ENCODE data around the gene MORN4.

MORN4 gene

DNA sequence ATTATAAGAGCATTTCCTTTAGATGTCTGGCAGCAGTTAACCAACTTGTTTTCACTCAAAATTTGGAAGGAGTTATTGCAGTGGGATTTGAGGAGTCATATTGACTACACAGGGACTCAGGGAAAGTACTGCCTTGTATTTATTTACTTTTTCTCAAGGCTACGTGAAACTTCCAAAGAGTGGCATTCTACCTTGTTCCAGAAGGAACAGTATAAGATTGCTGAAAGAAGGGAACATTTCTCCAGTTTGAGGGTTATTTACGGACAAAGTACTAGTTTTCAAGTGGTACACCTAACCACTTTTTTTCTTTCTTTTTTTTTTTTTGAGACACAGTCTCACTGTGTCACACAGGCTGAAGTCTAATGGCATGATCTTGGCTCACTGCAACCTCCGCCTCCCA, 5.1 kb downstream of the MORN4 start:
- TF ChIP-seq, protein P1, sequence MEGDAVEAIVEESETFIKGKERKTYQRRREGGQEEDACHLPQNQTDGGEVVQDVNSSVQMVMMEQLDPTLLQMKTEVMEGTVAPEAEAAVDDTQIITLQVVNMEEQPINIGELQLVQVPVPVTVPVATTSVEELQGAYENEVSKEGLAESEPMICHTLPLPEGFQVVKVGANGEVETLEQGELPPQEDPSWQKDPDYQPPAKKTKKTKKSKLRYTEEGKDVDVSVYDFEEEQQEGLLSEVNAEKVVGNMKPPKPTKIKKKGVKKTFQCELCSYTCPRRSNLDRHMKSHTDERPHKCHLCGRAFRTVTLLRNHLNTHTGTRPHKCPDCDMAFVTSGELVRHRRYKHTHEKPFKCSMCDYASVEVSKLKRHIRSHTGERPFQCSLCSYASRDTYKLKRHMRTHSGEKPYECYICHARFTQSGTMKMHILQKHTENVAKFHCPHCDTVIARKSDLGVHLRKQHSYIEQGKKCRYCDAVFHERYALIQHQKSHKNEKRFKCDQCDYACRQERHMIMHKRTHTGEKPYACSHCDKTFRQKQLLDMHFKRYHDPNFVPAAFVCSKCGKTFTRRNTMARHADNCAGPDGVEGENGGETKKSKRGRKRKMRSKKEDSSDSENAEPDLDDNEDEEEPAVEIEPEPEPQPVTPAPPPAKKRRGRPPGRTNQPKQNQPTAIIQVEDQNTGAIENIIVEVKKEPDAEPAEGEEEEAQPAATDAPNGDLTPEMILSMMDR (conservative IDR thresholded peaks at IDR 0.05; ENCODE audit: low read depth, low read length), result no peak
- no peak for DNase-seq (ENCODE audit: low read depth)

DNA sequence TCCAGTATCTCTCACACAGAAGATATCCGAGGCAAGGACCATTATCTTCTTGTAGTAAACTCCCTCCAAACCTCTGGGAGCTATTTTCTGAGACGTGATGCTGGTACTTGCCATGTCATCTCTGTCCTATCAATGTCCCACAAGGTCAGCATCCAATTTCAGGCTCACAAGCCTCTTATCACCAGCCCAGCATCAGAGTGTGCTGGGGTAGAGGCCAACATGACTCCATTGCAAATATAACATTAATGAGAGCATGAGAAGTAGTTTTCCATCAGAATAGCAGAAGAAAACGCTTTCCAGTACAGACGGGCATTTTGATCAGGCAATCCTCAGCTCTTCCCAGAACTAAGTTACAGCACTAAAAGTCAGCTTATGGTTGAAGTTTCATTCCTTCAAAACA, 5.6 kb downstream of the MORN4 start:
- TF ChIP-seq, protein P1 (conservative IDR thresholded peaks at IDR 0.05; ENCODE audit: low read depth, low read length), result no peak
- DNase-seq (ENCODE audit: low read depth), result no peak
- H3K4me3 ChIP-seq (ENCODE audit: low read length), result no peak overlapping the region

More for the DNA sequence above, 5.1 kb downstream of the MORN4 start:
- H3K4me3 ChIP-seq (ENCODE audit: low read length), result no peak overlapping the region

DNA sequence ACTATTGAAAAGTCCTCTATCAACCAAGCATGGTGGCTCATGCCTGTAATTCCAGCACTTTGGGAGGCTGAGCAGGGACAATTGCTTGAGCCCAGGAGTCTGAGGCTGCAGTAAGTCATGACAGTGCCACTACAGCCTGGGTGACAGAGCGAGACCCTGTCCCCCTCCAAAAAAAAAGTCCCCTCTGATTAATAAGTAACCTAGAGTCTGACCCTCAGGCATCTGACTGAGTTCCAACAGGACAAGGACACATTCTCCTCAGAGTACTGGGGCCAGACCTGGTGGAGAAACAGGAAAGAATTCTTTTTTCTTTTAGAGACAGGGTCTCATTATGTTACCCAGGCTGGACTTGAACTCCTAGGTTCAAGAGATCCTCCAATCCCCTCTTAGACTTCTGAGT, 10.0 kb downstream of the MORN4 start:
- TF ChIP-seq, protein P1 (conservative IDR thresholded peaks at IDR 0.05; ENCODE audit: low read depth, low read length), result no peak
- no peak for DNase-seq (ENCODE audit: low read depth)
- no peak overlapping the region for H3K4me3 ChIP-seq (ENCODE audit: low read length)

GRCh38 chr10:97618733-97619132, 14.6 kb downstream of the MORN4 start:
- H3K4me3 ChIP-seq (ENCODE audit: low read length), result no peak overlapping the region
- no peak for DNase-seq (ENCODE audit: low read depth)
- TF ChIP-seq, protein P1 (conservative IDR thresholded peaks at IDR 0.05; ENCODE audit: low read depth, low read length), result no peak

DNA sequence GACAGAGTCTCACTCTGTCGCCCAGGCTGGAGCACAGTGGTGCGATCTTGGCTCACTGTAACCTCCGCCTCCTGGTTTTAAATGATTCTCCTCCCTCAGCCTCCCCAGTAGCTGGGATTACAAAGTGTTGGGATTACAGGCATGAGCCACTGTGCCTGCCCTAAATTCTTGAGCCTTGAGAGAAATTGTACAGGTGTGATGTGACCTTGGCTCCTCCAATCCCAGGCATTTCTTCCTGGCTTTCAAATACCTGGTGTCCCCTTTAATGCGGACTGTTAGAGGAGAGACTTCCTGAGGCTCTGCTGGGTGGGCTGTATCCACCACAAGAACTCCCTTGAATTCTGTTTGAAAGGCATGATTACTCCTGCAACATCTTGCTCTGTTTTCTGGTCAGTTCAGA, 15.0 kb downstream of the MORN4 start:
- TF ChIP-seq, protein P1 (conservative IDR thresholded peaks at IDR 0.05; ENCODE audit: low read depth, low read length), result no peak
- no peak for DNase-seq (ENCODE audit: low read depth)
- H3K4me3 ChIP-seq (ENCODE audit: low read length), result no peak overlapping the region

DNA sequence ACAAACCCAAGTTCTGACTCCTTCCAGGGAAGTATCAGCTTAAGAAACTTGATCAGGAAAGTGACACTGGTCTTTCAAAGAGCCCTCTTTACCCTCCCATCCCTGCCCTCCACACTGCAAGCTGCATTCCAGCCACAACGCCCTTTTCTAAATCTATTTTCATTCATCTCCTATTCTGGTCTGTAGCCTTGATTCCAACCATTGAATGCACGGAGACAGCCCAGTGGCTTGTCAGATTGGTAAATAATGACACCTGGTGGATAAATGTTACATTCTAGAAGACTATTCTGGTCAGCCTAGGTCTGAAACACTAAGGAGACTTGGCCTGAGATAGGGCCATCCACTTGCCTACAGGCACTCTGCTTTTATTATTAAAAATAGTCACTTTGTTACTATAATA, 20.9 kb downstream of the MORN4 start:
- no peak overlapping the region for H3K4me3 ChIP-seq (ENCODE audit: low read length)
- TF ChIP-seq, protein P1 (conservative IDR thresholded peaks at IDR 0.05; ENCODE audit: low read depth, low read length), result peak; percentile 36
- DNase-seq (ENCODE audit: low read depth), result peak; percentile 25

- no peak overlapping the region for H3K4me3 ChIP-seq (ENCODE audit: low read length)
- no peak for DNase-seq (ENCODE audit: low read depth)
- TF ChIP-seq, protein P1 (conservative IDR thresholded peaks at IDR 0.05; ENCODE audit: low read depth, low read length), result no peak
These were observed 21.8 kb downstream of the MORN4 start for GRCh38 chr10:97611473-97611872.

All from retinal pigment epithelial cell (primary cell).